Lung (tissue), 12 donors: ENCODE measurements around the gene PTAFR. TPM values are rescaled to one million over a fixed set of nuclear protein-coding genes. Genes with fewer than 3 reads are reported as not detected.

Experiments used
- ATAC-seq: fragments of 200-7000 bp; cut with Tn5 transposase; one replicate; pipeline ENCODE4 v1.9.1; 2020; ENCODE audit warnings: moderate number of reproducible peaks; ENCODE audit not compliant: insufficient read depth, low FRiP score
- DNase-seq, 3 donors: peaks; one replicate each; pipeline ENCODE4 v3.0.0-alpha.2; 2013 to 2017
- H3K27ac ChIP-seq, 2 donors: one replicate each; pipeline ENCODE4 v1.5.1; 2013; ENCODE audit warnings: mild to moderate bottlenecking in 2 of 2, moderate library complexity in 2 of 2, control low read depth in 1 of 2, inconsistent platforms in 1 of 2, low read depth in 1 of 2, low read length in 1 of 2
- H3K27me3 ChIP-seq, 3 donors: one replicate each; pipeline ENCODE4 v1.5.1; 2013; ENCODE audit warnings: low read length in 2 of 3; ENCODE audit not compliant: control insufficient read depth in 3 of 3, insufficient read depth in 3 of 3
- H3K36me3 ChIP-seq, 4 donors: one replicate each; pipeline ENCODE4 v1.5.1; 2013; ENCODE audit warnings: low read length in 4 of 4, mild to moderate bottlenecking in 1 of 4, moderate library complexity in 1 of 4; ENCODE audit not compliant: control insufficient read depth in 4 of 4, insufficient read depth in 4 of 4
- H3K4me1 ChIP-seq, 5 donors: one replicate each; pipeline ENCODE4 v1.5.1; 2013; ENCODE audit warnings: low read length in 5 of 5, mild to moderate bottlenecking in 2 of 5, moderate library complexity in 1 of 5; ENCODE audit not compliant: control insufficient read depth in 5 of 5, insufficient read depth in 5 of 5
- H3K4me3 ChIP-seq: one replicate; pipeline ENCODE4 v1.5.1; 2013; ENCODE audit warnings: mild to moderate bottlenecking, control low read depth, moderate library complexity
- H3K9ac ChIP-seq, 2 donors: one replicate each; pipeline ENCODE4 v1.5.1; 2013; ENCODE audit warnings: low read length in 2 of 2, control low read depth in 1 of 2; ENCODE audit not compliant: insufficient read depth in 1 of 2
- H3K9me3 ChIP-seq, 4 donors: one replicate each; pipeline ENCODE4 v1.5.1; 2013; ENCODE audit warnings: low read length in 3 of 4, mild to moderate bottlenecking in 1 of 4, moderate library complexity in 1 of 4; ENCODE audit not compliant: control insufficient read depth in 4 of 4, insufficient read depth in 3 of 4
- CTCF ChIP-seq: IDR thresholded peaks from 2 replicates; pipeline ENCODE4 v1.5.1; 2012; ENCODE audit warnings: mild to moderate bottlenecking; ENCODE audit errors: control extremely low read depth, extremely low read depth
- WGBS, 2 donors: extraction: QIAGEN DNeasy Blood & Tissue Kit; methylation state at CpG; one replicate each; pipeline ENCODE4 v1.1.7; 2013; 5-methylcytosine and 5-hydroxymethylcytosine counted together
- polyA plus RNA-seq, 2 donors: library from polyadenylated mRNA; stranded (reverse); fragments of 200-250 nt; gene quantifications; one replicate each; pipeline ENCODE4 v1.2.1, GENCODE V29; 2013
- total RNA-seq, 2 donors: library from RNA; depleted of rRNA in 1 of 2; stranded (reverse); fragments of >200 nt in 1 of 2; gene quantifications; one replicate each; pipeline ENCODE4 v1.2.1, GENCODE V29; 2014 to 2021
- donor health status: control.
- donor health status: control.
- donor health status: Bipolar disorder and iron deficiency.
- donor health status: healthy.
- donor health status: DM: yes; HTN: yes; CAD: no.

PTAFR gene
- total and polyA plus RNA-seq, 4 donors: 7.7 to 93.6 (median 23.3) TPM

DNA sequence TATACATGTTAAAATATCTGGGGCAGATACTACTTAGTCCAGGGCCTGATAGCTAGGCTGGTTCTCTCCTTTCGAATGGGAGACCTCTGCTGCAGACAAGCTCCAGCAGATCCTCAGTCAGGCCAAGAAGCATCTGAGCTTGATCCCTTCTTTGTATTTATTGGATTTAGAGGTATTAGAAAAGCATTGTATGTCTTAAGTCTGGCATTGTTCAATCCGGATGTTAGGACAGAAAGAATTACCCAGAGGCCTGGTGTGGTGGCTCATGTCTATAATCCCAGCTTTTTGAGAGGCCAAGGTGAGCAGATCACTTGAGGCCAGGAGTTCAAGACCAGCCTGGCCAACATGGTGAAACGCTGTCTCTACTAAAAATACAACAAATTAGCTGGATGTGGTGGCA lies 66.9 kb downstream of the PTAFR start:
- ATAC-seq: no peak
- 95 to 96% methylated on average over 3 of the region's 3 CpGs for WGBS, 2 donors
- no peak overlapping the region for H3K4me3 ChIP-seq

GRCh38 chr1:28108001-28108400 lies 68.5 kb downstream of the PTAFR start:
- ATAC-seq (no peak), DNase-seq (no peak)
- WGBS, 2 donors: 77 to 84% methylated on average over 2 of the region's 2 CpGs
- Histone ChIP-seq H3K9me3 (no peaks in the 10 kb centered on the region), H3K4me3 (no peak overlapping the region), H3K27ac (no peak overlapping the region), H3K4me1 (peaks cover 0 to 3% (median 0%) of the 10 kb centered on the region in 5 donors), H3K36me3 (no peaks in the 10 kb centered on the region), H3K9ac (no peak overlapping the region), H3K27me3 (no peaks in the 10 kb centered on the region)
- TF ChIP-seq CTCF: no peak

More for the DNA sequence above, 66.9 kb downstream of the PTAFR start:
- Histone ChIP-seq H3K4me1 (peaks cover 0 to 3% (median 0%) of the 10 kb centered on the region in 5 donors), H3K9me3 (no peaks in the 10 kb centered on the region), H3K9ac (no peak overlapping the region), H3K36me3 (no peaks in the 10 kb centered on the region), H3K27me3 (no peaks in the 10 kb centered on the region), H3K27ac (no peak overlapping the region)
- DNase-seq: no peak
- no peak for TF ChIP-seq CTCF

GRCh38 chr1:28104866-28105467 lies 71.5 kb downstream of the PTAFR start:
- Histone ChIP-seq H3K9ac (no peak overlapping the region), H3K36me3 (no peaks in the 10 kb centered on the region), H3K9me3 (no peaks in the 10 kb centered on the region), H3K4me3 (no peak overlapping the region), H3K27ac (no peak overlapping the region), H3K4me1 (peaks cover 0 to 3% (median 0%) of the 10 kb centered on the region in 5 donors), H3K27me3 (no peaks in the 10 kb centered on the region)
- peak; percentile 79 for ATAC-seq
- DNase-seq: peak; percentile 28 to 37 (median 29)
- TF ChIP-seq CTCF: no peak
- WGBS, 2 donors: 52 to 73% methylated on average over 11 of the region's 11 CpGs

- H3K4me3 ChIP-seq: no peak overlapping the region
- DNase-seq (no peak), ATAC-seq (no peak)
- no peaks in the 10 kb centered on the region for H3K9me3 ChIP-seq
- no peak for TF ChIP-seq CTCF
- WGBS, 2 donors: 96 to 97% methylated on average over 1 of the region's 1 CpG
- no peaks in the 10 kb centered on the region for H3K27me3 ChIP-seq
- H3K27ac ChIP-seq: no peak overlapping the region
- no peaks in the 10 kb centered on the region for H3K36me3 ChIP-seq
- no peak overlapping the region for H3K9ac ChIP-seq
- peaks cover 0 to 3% (median 0%) of the 10 kb centered on the region in 5 donors for H3K4me1 ChIP-seq
These were observed 74.3 kb downstream of the PTAFR start for GRCh38 chr1:28102189-28102588.
